ENCODE results near the gene CCDC146.

DNA sequence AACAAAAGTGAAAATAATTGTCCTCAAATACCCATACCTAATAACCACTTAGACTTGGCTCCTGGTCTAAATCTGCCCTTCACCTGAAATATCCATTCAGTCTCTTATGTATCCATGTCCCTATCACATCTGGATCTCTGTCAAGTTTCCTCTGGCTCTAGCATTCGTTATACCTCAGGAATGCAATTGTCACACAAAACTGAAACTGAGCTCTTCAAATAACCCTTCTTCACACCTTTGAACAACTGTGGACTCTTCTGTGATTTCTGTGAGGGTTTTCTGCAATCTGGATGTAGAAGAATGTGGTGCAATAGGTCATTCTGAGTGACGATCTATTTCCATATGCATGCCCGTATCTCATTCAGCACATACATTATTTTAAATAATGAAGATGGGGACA is 130.7 kb downstream of the CCDC146 start:
- TF ChIP-seq EZH2 (IDR thresholded peaks at IDR 0.05) (no peak), POLR2AphosphoS5 (IDR thresholded peaks at IDR 0.05; ENCODE audit: borderline replicate concordance, low read depth, low read length) (no peak), FOXP2 (optimal IDR thresholded peaks at IDR 0.05; ENCODE audit: control extremely low read depth, extremely low read length, insufficient read depth) (no peak)

Data from SK-N-MC (cell line).